Calu3 (cell line): ENCODE results near the gene HMGN3. TPM values are rescaled to one million over a fixed set of nuclear protein-coding genes. Genes with fewer than 3 reads are reported as not detected.

Experiments
- BruUV-seq: library from RNA; stranded (reverse); fragments of 400-500 nt; replicated peaks from 2 replicates; lab custom pipeline; 2021; lab: Mats Ljungman, UMichigan
- CTCF ChIA-PET: fragments of 300-600 bp; sonication (Branson Sonifier 250); formaldehyde crosslinking; loops from one replicate; lab custom pipeline; 2022; ENCODE audit warnings: antibody characterized with exemption; lab: Charles Lee
- DNase-seq: peaks from one replicate; pipeline ENCODE4 v3.0.0; 2022
- H3K27ac Mint-ChIP-seq: one replicate; pipeline ENCODE4 v1.8.0; 2022; ENCODE audit warnings: mixed read lengths; ENCODE audit not compliant: unreplicated experiment
- H3K27me3 Mint-ChIP-seq: one replicate; pipeline ENCODE4 v1.8.0; 2022; ENCODE audit warnings: mixed read lengths; ENCODE audit not compliant: unreplicated experiment
- H3K36me3 Mint-ChIP-seq: one replicate; pipeline ENCODE4 v1.8.0; 2022; ENCODE audit warnings: mild to moderate bottlenecking, moderate library complexity, mixed read lengths; ENCODE audit not compliant: insufficient read depth, unreplicated experiment
- H3K4me1 Mint-ChIP-seq: one replicate; pipeline ENCODE4 v1.8.0; 2022; ENCODE audit warnings: mild to moderate bottlenecking, low read depth, mixed read lengths; ENCODE audit not compliant: unreplicated experiment
- H3K4me3 Mint-ChIP-seq: one replicate; pipeline ENCODE4 v1.8.0; 2022; ENCODE audit warnings: mild to moderate bottlenecking, low read depth, moderate library complexity, mixed read lengths; ENCODE audit not compliant: unreplicated experiment
- H3K9me3 Mint-ChIP-seq: one replicate; pipeline ENCODE4 v1.8.0; 2022; ENCODE audit warnings: low read depth, mixed read lengths; ENCODE audit not compliant: unreplicated experiment
- CTCF ChIP-seq: fragments of 200-600 bp; IDR thresholded peaks from one replicate; pipeline ENCODE4 v1.8.0; 2022; ENCODE audit warnings: antibody characterized with exemption; ENCODE audit not compliant: unreplicated experiment
- intact Hi-C: fragments of 100-400 bp; cut with micrococcal nuclease; formaldehyde crosslinking; loops from one replicate; pipeline ENCODE4 v1.10.0; 2022; ENCODE audit not compliant: unreplicated experiment
- total RNA-seq: library from RNA; stranded (reverse); gene quantifications from 2 replicates; pipeline ENCODE4 v1.2.3, GENCODE V29; 2022

The HMGN3 gene
- total RNA-seq, 1 experiment from 2014 or later, result 104 TPM

GRCh38 chr6:79180052-79180451, 54.4 kb downstream of the HMGN3 start:
- H3K4me1 Mint-ChIP-seq, result peaks cover 7% of the 10 kb centered on the region
- intact Hi-C loops, result no loop called here
- TF ChIP-seq CTCF, result no peak
- no peak overlapping the region for H3K27ac Mint-ChIP-seq
- DNase-seq, result no peak
- no peaks in the 10 kb centered on the region for H3K9me3 Mint-ChIP-seq
- H3K27me3 Mint-ChIP-seq, result no peaks in the 10 kb centered on the region
- H3K4me3 Mint-ChIP-seq, result no peak overlapping the region
- BruUV-seq, result no TSS peak
- peaks cover 4% of the 10 kb centered on the region for H3K36me3 Mint-ChIP-seq
- CTCF ChIA-PET, result no interaction called here

- intact Hi-C loops, result no loop called here
- CTCF ChIA-PET, result no interaction called here
- BruUV-seq, result no TSS peak
- no peak for DNase-seq
- H3K27ac Mint-ChIP-seq, result no peak overlapping the region
- peaks cover 22% of the 10 kb centered on the region for H3K4me1 Mint-ChIP-seq
- no peaks in the 10 kb centered on the region for H3K27me3 Mint-ChIP-seq
- no peaks in the 10 kb centered on the region for H3K36me3 Mint-ChIP-seq
- no peaks in the 10 kb centered on the region for H3K9me3 Mint-ChIP-seq
- no peak for TF ChIP-seq CTCF
- H3K4me3 Mint-ChIP-seq, result no peak overlapping the region
These were observed 61.1 kb downstream of the HMGN3 start for GRCh38 chr6:79173378-79173777.

GRCh38 chr6:79170959-79171358, 63.5 kb downstream of the HMGN3 start:
- peak overlapping the region; percentile 19 for H3K27ac Mint-ChIP-seq
- no TSS peak for BruUV-seq
- CTCF ChIA-PET, result no interaction called here
- no peak for DNase-seq
- no peaks in the 10 kb centered on the region for H3K9me3 Mint-ChIP-seq
- H3K4me3 Mint-ChIP-seq, result no peak overlapping the region
- H3K4me1 Mint-ChIP-seq, result peaks cover 27% of the 10 kb centered on the region
- no peak for TF ChIP-seq CTCF
- H3K36me3 Mint-ChIP-seq, result no peaks in the 10 kb centered on the region
- H3K27me3 Mint-ChIP-seq, result no peaks in the 10 kb centered on the region
- intact Hi-C loops, result no loop called here

- Mint-ChIP-seq H3K9me3 (no peaks in the 10 kb centered on the region), H3K27ac (peak overlapping the region; percentile 19)
These were observed 64.1 kb downstream of the HMGN3 start for GRCh38 chr6:79170431-79170830.

More at GRCh38 chr6:79170431-79170830, 64.1 kb downstream of the HMGN3 start:
- intact Hi-C loops, result no loop called here
- Mint-ChIP-seq H3K36me3 (no peaks in the 10 kb centered on the region), H3K4me1 (peaks cover 27% of the 10 kb centered on the region), H3K27me3 (no peaks in the 10 kb centered on the region), H3K4me3 (no peak overlapping the region)
- BruUV-seq, result no TSS peak
- no peak for TF ChIP-seq CTCF
- CTCF ChIA-PET, result interaction anchor here (0.7 kb wide), 1 partner anchor 567 kb away, joined by 3 read pairs; no protein-coding TSS in a partner anchor
- DNase-seq, result no peak
